Upper lobe of left lung (tissue), 4 donors: ENCODE data around the gene NCAPD2.

Experiments used
- EP300 ChIP-seq, 4 donors: sonication (generic); formaldehyde crosslinking; IDR thresholded peaks; one replicate each; pipeline ENCODE4 v1.5.1; 2017; ENCODE audit warnings: antibody characterized with exemption in 4 of 4, control low read depth in 2 of 4
- POLR2A ChIP-seq, 4 donors: fragments of 450-650 bp; IDR thresholded peaks; one replicate each; pipeline ENCODE4 v1.5.1; 2016 to 2017; ENCODE audit warnings: antibody characterized with exemption in 4 of 4, mild to moderate bottlenecking in 2 of 4

DNA sequence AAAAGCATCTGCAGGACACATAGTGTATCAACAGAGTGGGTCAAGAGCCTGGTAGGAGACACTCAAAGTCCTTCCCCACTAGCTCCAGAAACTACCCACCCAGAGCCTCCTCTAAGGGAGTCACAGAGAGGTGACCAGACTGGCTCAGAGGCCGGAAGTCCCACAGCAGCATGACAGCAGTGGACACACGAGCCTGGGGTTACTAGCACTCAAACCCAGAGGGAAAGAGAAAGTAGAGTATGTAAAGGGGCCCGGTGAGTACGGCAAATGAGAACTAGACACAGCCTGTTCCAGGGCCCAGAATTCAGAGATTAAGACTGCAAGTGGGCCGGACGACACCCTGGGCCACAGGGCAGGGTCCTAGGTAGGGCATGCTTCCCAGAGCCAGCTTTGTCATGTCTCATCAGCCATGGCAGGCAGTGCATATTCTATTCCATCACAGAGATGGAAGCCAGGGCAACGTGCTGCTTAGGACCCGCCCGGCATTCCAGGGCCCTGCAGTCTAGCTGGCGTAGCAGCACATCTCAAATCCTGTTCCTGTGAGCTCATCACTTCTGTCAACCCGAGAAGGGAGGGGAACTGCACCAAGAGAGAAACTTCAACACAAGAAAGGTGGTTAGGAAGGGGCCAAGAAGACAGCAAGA lies 57.7 kb downstream of the NCAPD2 start:
- TF ChIP-seq POLR2A (IDR thresholded peaks at IDR 0.05): no peak
- TF ChIP-seq EP300 (IDR thresholded peaks at IDR 0.05): no peak
